ENCODE measurements around the gene RRP1B.

Gene RRP1B

DNA sequence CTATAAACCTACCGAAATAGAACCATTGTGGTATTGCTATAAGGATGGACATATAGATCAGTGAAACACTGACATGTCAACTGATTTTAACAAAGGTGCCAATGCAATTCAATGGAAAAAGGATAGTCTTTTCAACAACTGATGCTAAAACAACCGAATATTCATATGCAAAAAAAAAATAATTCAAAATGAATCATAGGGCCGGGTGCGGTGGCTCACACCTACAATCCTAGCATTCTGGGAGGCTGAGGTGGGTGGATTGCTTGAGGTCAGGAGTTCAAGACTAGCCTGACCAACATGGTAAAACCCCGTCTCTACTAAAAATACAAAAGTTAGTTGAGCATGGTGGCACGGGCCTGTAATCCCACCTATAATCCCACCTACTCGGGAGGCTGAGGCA, 23.9 kb upstream of the RRP1B start:
- TF ChIP-seq, protein P1, sequence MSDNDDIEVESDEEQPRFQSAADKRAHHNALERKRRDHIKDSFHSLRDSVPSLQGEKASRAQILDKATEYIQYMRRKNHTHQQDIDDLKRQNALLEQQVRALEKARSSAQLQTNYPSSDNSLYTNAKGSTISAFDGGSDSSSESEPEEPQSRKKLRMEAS (IDR thresholded peaks at IDR 0.05): no peak
- TF ChIP-seq CREB1 (IDR thresholded peaks at IDR 0.05; ENCODE audit: low read depth) (no peak), CEBPB (IDR thresholded peaks at IDR 0.05) (no peak), NFIC (IDR thresholded peaks at IDR 0.05) (no peak), RAD21 (IDR thresholded peaks at IDR 0.05; ENCODE audit: low read depth) (no peak), TEAD4 (IDR thresholded peaks at IDR 0.05) (no peak), FOXM1 (IDR thresholded peaks at IDR 0.05; ENCODE audit: borderline replicate concordance, low read depth) (no peak), EGR1 (IDR thresholded peaks at IDR 0.05) (no peak), TAF1 (IDR thresholded peaks at IDR 0.05; ENCODE audit: low read depth) (no peak), EP300 (IDR thresholded peaks at IDR 0.05; ENCODE audit: borderline replicate concordance) (no peak), YY1 (IDR thresholded peaks at IDR 0.05; ENCODE audit: low read depth) (no peak), ZBTB7A (IDR thresholded peaks at IDR 0.05; ENCODE audit: low read depth) (no peak), TCF12 (IDR thresholded peaks at IDR 0.05; ENCODE audit: low read depth) (no peak)
- TF ChIP-seq, protein P2, sequence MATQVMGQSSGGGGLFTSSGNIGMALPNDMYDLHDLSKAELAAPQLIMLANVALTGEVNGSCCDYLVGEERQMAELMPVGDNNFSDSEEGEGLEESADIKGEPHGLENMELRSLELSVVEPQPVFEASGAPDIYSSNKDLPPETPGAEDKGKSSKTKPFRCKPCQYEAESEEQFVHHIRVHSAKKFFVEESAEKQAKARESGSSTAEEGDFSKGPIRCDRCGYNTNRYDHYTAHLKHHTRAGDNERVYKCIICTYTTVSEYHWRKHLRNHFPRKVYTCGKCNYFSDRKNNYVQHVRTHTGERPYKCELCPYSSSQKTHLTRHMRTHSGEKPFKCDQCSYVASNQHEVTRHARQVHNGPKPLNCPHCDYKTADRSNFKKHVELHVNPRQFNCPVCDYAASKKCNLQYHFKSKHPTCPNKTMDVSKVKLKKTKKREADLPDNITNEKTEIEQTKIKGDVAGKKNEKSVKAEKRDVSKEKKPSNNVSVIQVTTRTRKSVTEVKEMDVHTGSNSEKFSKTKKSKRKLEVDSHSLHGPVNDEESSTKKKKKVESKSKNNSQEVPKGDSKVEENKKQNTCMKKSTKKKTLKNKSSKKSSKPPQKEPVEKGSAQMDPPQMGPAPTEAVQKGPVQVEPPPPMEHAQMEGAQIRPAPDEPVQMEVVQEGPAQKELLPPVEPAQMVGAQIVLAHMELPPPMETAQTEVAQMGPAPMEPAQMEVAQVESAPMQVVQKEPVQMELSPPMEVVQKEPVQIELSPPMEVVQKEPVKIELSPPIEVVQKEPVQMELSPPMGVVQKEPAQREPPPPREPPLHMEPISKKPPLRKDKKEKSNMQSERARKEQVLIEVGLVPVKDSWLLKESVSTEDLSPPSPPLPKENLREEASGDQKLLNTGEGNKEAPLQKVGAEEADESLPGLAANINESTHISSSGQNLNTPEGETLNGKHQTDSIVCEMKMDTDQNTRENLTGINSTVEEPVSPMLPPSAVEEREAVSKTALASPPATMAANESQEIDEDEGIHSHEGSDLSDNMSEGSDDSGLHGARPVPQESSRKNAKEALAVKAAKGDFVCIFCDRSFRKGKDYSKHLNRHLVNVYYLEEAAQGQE (IDR thresholded peaks at IDR 0.05; ENCODE audit: low read depth): no peak
- TF ChIP-seq, protein P3, sequence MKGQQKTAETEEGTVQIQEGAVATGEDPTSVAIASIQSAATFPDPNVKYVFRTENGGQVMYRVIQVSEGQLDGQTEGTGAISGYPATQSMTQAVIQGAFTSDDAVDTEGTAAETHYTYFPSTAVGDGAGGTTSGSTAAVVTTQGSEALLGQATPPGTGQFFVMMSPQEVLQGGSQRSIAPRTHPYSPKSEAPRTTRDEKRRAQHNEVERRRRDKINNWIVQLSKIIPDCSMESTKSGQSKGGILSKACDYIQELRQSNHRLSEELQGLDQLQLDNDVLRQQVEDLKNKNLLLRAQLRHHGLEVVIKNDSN (IDR thresholded peaks at IDR 0.05): no peak

DNA sequence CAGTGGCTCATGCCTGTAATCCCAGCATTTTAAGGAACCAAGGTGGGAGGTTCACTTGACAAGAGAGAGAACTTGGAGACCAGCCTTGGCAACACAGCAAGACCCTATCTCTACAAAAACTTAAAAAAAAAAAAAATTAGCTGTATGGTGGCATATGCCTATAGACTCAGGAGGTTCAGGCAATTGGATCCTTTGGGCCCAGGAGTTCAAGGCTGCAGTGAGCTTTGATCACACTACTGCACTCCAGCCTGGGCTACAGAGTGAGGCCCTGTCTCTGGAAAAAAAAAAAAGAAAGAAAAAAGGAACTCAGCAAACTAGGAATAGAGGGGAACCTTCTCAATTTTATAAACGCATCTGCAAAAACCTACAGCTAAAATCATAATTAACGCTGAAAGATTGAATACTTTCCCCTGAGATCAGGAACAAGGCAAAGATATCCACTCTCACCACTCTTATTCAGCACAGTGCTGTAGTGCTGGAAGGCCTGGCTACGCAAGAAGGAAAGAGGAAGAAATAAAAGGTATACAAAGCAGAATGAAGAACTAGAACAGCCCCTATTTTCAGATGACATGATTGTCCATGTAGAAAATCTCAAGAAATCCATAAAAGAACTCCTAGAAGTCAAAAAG, 21.7 kb upstream of the RRP1B start:
- no peak for TF ChIP-seq YY1 (IDR thresholded peaks at IDR 0.05; ENCODE audit: low read depth)
- TF ChIP-seq CREB1 (IDR thresholded peaks at IDR 0.05; ENCODE audit: low read depth): no peak
- no peak for TF ChIP-seq TEAD4 (IDR thresholded peaks at IDR 0.05)
- no peak for TF ChIP-seq TCF12 (IDR thresholded peaks at IDR 0.05; ENCODE audit: low read depth)
- no peak for TF ChIP-seq TAF1 (IDR thresholded peaks at IDR 0.05; ENCODE audit: low read depth)
- TF ChIP-seq EP300 (IDR thresholded peaks at IDR 0.05; ENCODE audit: borderline replicate concordance): no peak
- no peak for TF ChIP-seq FOXM1 (IDR thresholded peaks at IDR 0.05; ENCODE audit: borderline replicate concordance, low read depth)
- no peak for TF ChIP-seq RAD21 (IDR thresholded peaks at IDR 0.05; ENCODE audit: low read depth)
- TF ChIP-seq NFIC (IDR thresholded peaks at IDR 0.05): no peak
- TF ChIP-seq ZBTB7A (IDR thresholded peaks at IDR 0.05; ENCODE audit: low read depth): no peak
- TF ChIP-seq EGR1 (IDR thresholded peaks at IDR 0.05): no peak
- TF ChIP-seq, protein P2 (IDR thresholded peaks at IDR 0.05; ENCODE audit: low read depth): no peak

DNA sequence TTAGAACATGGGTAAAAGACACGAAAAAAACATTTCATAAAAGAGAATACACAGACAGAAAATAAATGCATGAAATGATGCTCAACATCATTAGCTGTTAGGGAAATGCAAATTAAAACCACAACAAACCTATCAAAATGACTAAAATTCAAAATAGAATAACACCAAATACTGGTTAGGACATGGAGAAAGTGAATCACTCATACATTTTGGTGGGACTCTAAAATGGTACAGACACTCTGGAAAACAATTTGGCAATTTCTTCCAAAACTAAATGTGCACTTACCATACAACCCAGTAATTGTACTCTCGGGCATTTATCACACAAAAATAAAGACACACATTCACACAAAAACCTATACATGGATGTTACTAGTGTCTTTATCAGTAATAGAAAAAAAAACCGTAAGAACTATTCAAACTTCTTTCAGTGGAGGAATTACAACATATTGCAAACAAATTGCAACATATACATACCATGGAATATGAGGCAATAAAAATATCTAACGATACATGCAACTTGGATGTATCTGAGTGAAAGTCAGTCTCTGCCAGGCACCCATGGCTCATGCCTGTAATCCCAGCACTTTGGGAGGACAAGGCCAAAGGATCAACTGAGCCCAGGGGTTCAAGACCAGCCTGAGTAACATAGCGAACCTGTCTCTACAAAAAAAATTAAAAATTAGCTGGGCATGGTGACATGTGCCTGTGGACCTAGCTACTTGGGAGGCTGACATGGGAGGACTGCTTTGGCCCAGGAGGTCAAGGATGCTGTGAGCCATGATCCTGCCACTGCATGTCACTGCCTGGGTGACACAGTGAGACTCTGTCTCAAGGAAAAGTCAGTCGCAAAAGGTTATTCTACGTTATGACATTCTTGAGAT, 19.6 kb upstream of the RRP1B start:
- TF ChIP-seq YY1 (IDR thresholded peaks at IDR 0.05; ENCODE audit: low read depth): no peak
- TF ChIP-seq CEBPB (IDR thresholded peaks at IDR 0.05): peak; percentile 86

DNA sequence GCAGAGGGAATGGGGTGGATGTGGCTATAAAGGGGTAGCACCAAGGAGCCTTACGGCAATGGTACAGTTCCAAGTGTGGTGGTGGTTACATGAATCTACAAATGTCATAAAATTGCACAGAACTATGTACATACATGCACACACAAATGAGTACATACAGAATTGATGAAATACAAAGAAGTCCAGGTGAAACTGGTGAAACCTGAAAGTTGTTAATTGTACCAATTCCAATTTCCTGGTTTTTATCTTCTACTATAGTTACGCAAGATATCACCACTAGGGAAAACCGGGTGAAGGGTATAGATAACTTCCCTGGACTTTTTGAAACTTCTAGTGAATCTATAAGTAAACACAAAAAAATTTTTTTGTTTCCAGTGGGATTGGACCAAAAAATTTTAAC, 19.0 kb upstream of the RRP1B start:
- TF ChIP-seq CEBPB (IDR thresholded peaks at IDR 0.05): 0 out of 2 replicates have a peak, but pooled peaks have one; percentile 10
- TF ChIP-seq, protein P3 (IDR thresholded peaks at IDR 0.05): no peak

DNA sequence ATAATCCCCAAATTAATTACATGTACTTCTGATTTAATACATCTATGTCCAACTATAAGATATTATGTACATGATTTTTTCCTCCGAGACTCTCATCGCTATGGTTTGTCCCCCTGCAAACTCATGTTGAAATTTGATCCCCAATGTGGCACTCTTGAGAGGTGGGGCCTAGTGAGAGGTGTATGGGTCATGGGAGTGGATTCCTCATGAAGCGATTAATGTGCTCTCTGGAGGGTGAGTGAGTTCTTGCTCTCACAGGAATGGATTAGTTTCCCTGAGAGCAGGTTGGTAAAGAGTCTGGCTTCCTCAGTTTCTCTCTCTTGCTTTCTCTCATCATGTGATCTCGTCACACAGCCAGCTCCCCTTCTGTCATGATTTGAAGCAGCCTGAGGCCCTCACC, 16.2 kb upstream of the RRP1B start:
- no peak for TF ChIP-seq CEBPB (IDR thresholded peaks at IDR 0.05)
- no peak for TF ChIP-seq EGR1 (IDR thresholded peaks at IDR 0.05)
- TF ChIP-seq ZBTB7A (IDR thresholded peaks at IDR 0.05; ENCODE audit: low read depth): no peak
- TF ChIP-seq NFIC (IDR thresholded peaks at IDR 0.05): no peak
- TF ChIP-seq YY1 (IDR thresholded peaks at IDR 0.05; ENCODE audit: low read depth): no peak
- TF ChIP-seq FOXM1 (IDR thresholded peaks at IDR 0.05; ENCODE audit: borderline replicate concordance, low read depth): no peak
- TF ChIP-seq EP300 (IDR thresholded peaks at IDR 0.05; ENCODE audit: borderline replicate concordance): no peak
- no peak for TF ChIP-seq TCF12 (IDR thresholded peaks at IDR 0.05; ENCODE audit: low read depth)
- TF ChIP-seq, protein P2 (IDR thresholded peaks at IDR 0.05; ENCODE audit: low read depth): no peak
- TF ChIP-seq TEAD4 (IDR thresholded peaks at IDR 0.05): no peak
- TF ChIP-seq, protein P1 (IDR thresholded peaks at IDR 0.05): no peak
- TF ChIP-seq TAF1 (IDR thresholded peaks at IDR 0.05; ENCODE audit: low read depth): no peak
- TF ChIP-seq, protein P3 (IDR thresholded peaks at IDR 0.05): no peak
- TF ChIP-seq RAD21 (IDR thresholded peaks at IDR 0.05; ENCODE audit: low read depth): no peak
